NB4 (cell line): ENCODE data around the gene PALMD.

ENCODE experiments used
- CTCF ChIP-seq: IDR thresholded peaks from one replicate; pipeline ENCODE4 v1.5.1; 2012; ENCODE audit warnings: low read depth, low read length
- MAX ChIP-seq: IDR thresholded peaks from 2 replicates; pipeline ENCODE4 v1.6.1; 2011; ENCODE audit warnings: low read depth, low read length
- MYC ChIP-seq: IDR thresholded peaks from 2 replicates; pipeline ENCODE4 v1.6.1; 2011; ENCODE audit warnings: low read depth, low read length
- POLR2A ChIP-seq: IDR thresholded peaks from 2 replicates; pipeline ENCODE4 v1.6.1; 2011; ENCODE audit warnings: mild to moderate bottlenecking; ENCODE audit not compliant: insufficient read length; ENCODE audit errors: extremely low read depth

- TF ChIP-seq CTCF = no peak
- TF ChIP-seq POLR2A = no peak
- no peak for TF ChIP-seq MYC
- no peak for TF ChIP-seq MAX
Observed at GRCh38 chr1:99600782-99601181, 45.1 kb upstream of the PALMD start.
